ENCODE data around the gene COL27A1.
"Not testable (repeated sequence)": the region's sequence is repeated elsewhere in the genome, so short reads cannot be mapped to it uniquely, and the experiment has no call there.

The COL27A1 gene

GRCh38 chr9:114318416-114318815 is 163.1 kb downstream of the COL27A1 start:
- no peak for DNase-seq (ENCODE audit: low read depth in 1 of 2, low spot score in 1 of 2)

DNA sequence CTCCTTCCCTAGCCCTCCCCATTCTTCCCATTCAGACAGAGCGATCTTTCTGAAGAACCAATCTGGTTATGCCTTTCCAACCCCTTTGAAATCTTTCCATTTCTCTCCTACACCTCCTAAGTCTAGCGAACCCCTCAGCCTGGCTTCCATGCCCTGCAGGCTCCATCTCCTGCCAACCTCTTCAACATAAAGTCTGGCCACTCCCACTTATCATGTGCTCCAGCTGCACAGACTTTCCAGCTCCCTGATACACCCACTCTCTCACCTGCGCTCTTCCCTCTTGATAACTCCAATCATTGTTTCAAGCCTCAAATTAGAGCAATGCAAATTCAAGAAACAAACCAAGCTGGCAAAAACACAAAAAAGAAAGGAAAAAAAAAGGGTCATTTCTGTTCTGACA is 163.8 kb downstream of the COL27A1 start:
- no peak for DNase-seq (ENCODE audit: low read depth in 1 of 2, low spot score in 1 of 2)

DNA sequence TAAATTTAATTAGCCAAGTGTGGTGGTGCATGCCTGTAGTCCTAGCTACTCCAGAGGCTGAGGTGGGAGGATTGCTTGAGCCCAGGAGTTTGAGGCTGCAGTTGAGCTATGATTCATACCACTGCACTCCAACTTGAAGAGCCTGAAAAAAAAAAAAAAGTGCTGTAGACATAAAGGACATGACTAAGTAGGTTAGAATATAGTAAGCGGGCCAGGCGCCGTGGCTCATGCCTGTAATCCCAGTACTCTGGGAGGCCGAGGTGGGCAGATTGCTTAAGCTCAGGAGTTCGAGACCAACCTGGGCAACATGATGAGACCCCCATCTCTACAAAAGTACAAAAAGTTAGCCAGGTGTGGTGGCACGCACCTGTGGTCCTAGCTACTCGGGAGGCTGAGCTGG is 165.4 kb downstream of the COL27A1 start:
- not testable (repeated sequence) for DNase-seq (ENCODE audit: low read depth in 1 of 2, low spot score in 1 of 2)

DNA sequence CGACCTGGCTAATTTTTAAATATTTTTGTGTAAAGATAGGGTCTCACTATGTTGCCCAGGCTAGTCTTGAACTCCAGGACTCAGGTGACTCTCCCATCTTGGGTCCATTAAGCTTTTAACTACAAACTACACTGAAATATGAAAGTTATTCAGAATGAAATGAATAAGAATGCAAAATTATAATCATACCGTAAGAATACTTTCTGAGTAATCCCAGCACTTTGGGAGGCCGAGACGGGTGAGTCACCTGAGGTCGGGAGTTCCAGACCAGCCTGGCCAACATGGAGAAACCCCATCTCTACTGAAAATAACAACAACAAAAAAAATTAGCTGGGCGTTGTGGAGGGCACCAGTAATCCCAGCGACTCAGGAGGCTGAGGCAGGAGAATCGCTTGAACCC is 166.4 kb downstream of the COL27A1 start:
- no peak for DNase-seq (ENCODE audit: low read depth in 1 of 2, low spot score in 1 of 2)

GRCh38 chr9:114322160-114322818 is 167.0 kb downstream of the COL27A1 start:
- not testable (repeated sequence) for DNase-seq (ENCODE audit: low read depth in 1 of 2, low spot score in 1 of 2)

GRCh38 chr9:114322831-114323531 is 167.6 kb downstream of the COL27A1 start, which contains the start of gene ORM1:
TSS of gene ORM1 (plus strand) at chr9:114323098. CDS start at chr9:114323134, 36 bp downstream.
- DNase-seq (ENCODE audit: low read depth in 1 of 2, low spot score in 1 of 2), result not testable (repeated sequence)

DNA sequence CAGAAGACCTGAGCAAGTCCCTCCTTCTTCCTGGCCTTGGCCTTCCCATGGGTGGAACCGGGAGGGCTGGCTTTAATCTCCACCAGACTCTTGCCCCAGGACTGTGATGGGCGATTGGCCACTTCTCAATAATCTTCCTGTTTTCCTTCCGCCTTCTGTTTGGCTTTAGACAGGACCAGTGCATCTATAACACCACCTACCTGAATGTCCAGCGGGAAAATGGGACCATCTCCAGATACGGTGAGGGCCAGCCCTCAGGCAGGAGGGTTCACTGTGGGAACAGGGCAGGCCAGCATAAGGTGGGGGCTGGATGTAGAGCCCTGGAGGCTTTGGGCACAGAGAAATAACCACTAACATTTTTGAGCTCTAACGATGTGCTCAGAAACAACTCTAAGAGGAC is 168.5 kb downstream of the COL27A1 start:
- DNase-seq (ENCODE audit: low read depth in 1 of 2, low spot score in 1 of 2), result not testable (repeated sequence)

DNA sequence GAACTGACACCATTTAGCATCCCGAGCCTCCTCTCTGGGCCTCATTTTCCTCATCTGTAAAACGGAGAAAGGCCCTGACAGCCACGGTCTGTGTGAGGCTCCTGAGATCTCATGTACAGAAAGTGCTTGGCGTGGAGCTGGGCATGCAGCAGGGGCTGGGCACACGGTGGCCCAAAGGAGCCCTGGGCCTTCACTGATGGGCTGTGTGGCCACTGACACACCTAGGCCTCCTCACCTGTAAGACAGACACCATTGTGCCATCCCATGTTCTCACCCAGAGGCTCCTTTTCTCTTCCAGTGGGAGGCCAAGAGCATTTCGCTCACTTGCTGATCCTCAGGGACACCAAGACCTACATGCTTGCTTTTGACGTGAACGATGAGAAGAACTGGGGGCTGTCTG is 169.2 kb downstream of the COL27A1 start:
- no peak for DNase-seq (ENCODE audit: low read depth in 1 of 2, low spot score in 1 of 2)

- not testable (repeated sequence) for DNase-seq (ENCODE audit: low read depth in 1 of 2, low spot score in 1 of 2)
Observed at GRCh38 chr9:114324965-114325364, 169.6 kb downstream of the COL27A1 start.

GRCh38 chr9:114325684-114326254 is 170.4 kb downstream of the COL27A1 start:
- not testable (repeated sequence) for DNase-seq (ENCODE audit: low read depth in 1 of 2, low spot score in 1 of 2)

GRCh38 chr9:114327749-114328148 is 172.4 kb downstream of the COL27A1 start:
- no peak for DNase-seq (ENCODE audit: low read depth in 1 of 2, low spot score in 1 of 2)

- not testable (repeated sequence) for DNase-seq (ENCODE audit: low read depth in 1 of 2, low spot score in 1 of 2)
Observed at GRCh38 chr9:114328357-114328820, 173.1 kb downstream of the COL27A1 start.

- not testable (repeated sequence) for DNase-seq (ENCODE audit: low read depth in 1 of 2, low spot score in 1 of 2)
Observed at GRCh38 chr9:114328937-114329624, 173.7 kb downstream of the COL27A1 start.

GRCh38 chr9:114329625-114330022 is 174.3 kb downstream of the COL27A1 start, which contains the start of gene ORM2:
TSS of gene ORM2 (plus strand) at chr9:114329869. CDS start at chr9:114329905, 36 bp downstream.
- not testable (repeated sequence) for DNase-seq (ENCODE audit: low read depth in 1 of 2, low spot score in 1 of 2)

- no peak for DNase-seq (ENCODE audit: low read depth in 1 of 2, low spot score in 1 of 2)
Observed at GRCh38 chr9:114330636-114331035, 175.3 kb downstream of the COL27A1 start.

DNA sequence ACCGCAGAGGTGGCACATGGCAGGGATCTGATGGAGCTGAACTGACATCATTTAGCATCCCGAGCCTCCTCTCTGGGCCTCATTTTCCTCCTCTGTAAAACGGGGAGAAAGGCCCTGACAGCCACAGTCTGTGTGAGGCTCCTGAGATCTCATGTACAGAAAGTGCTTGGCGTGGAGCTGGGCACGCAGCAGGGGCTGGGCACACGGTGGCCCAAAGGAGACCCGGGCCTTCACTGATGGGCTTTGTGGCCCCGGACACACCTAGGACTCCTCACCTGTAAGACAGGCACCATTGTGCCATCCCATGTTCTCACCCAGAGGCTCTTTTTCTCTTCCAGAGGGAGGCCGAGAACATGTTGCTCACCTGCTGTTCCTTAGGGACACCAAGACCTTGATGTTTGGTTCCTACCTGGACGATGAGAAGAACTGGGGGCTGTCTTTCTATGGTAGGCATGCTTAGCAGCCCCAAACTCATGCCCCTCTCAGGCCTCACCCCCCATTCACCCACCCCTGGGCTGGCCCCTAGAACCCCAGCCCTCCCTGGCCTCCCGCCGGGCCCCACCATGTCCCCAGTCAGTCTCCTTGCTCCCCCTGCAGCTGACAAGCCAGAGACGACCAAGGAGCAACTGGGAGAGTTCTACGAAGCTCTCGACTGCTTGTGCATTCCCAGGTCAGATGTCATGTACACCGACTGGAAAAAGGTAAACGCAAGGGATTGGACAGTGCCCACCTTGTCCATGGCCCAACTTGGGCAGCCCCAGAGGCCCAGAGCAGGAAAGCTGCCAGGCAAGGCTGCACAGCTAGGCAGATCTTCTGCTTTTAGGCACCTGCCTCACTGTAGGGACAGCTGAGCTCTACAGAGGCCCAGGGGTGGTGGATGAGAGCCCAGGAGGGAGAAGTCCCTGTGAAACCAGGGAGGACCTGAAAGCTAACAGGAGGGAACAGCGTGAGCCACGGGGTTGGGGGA is 176.2 kb downstream of the COL27A1 start:
- DNase-seq (ENCODE audit: low read depth in 1 of 2, low spot score in 1 of 2), result not testable (repeated sequence)

- not testable (repeated sequence) for DNase-seq (ENCODE audit: low read depth in 1 of 2, low spot score in 1 of 2)
Observed at GRCh38 chr9:114332474-114333040, 177.2 kb downstream of the COL27A1 start.

DNA sequence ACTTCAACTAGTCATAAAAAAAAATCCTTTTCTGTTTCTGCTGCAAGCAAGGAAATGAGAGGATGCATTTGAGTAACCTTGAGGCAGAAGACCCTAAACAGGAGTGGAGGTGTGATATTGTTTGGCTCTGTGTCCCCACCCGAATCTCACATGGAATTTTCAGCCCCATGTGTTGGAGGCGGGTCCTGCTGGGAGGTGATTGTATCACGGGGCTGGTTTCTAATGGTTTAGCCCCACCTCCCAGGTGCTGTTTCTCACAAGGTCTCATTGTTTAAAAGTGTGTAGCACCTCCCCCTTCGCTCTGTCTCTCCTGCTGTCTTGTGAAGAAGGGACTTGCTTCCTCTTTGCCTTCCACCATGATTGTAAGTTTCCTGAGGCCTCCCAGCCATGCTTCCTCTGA is 178.4 kb downstream of the COL27A1 start:
- DNase-seq (ENCODE audit: low read depth in 1 of 2, low spot score in 1 of 2), result not testable (repeated sequence)

DNA sequence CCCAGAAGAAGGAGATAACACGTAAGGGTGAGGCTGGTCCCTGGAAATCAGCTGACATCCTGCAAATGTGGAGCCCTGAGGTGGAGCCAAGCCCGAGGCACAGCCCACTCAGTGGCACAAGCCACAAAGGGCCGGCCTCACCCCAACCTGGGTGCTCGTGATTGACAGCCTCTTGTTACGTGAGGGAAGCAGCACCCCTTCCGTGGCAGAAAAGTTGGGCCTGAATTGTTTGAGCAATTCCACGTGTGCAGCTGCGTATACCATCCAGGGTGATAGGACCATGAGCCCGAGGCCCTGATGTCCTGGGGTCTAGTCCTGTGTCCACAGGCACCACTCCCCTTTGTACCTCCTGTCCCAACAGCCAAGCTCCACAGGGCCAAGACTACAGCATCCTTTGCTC is 179.2 kb downstream of the COL27A1 start:
- DNase-seq (ENCODE audit: low read depth in 1 of 2, low spot score in 1 of 2), result no peak

DNA sequence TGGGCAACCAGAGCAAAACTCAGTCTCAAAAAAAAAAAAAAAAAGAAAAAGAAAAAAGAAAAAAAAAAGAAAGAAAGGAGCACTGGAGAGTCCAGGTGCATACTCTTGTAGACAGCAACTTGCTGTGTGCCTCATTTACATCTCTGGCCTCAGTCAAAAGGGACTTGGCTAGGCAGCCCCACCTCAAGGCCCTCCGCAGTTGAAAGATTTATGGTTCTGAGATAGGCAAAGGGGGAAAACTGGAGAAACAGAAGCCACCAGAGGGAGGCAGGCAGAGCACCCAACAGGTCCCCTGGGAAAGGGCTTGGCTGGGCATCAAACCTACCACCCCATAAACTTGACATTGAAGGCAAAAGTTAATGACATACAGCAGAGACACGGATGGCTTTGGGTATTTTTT is 180.4 kb downstream of the COL27A1 start:
- no peak for DNase-seq (ENCODE audit: low read depth in 1 of 2, low spot score in 1 of 2)

Data from stimulated activated CD4-positive, alpha-beta T cell treated with anti-CD3 and anti-CD28 coated beads, Interleukin-15, amount 100 ng/mL, for 1 hour (primary cell).